H1 (cell line): ENCODE results near the gene ASB4. TPM values are rescaled to one million over a fixed set of nuclear protein-coding genes. Genes with fewer than 3 reads are reported as not detected.

ENCODE experiments used
- CTCF ChIA-PET: fragments of 300-600 bp; sonication (Branson Sonifier 250); formaldehyde crosslinking; loops from one replicate; lab custom pipeline; 2021; ENCODE audit not compliant: partially characterized antibody; lab: Charles Lee
- POLR2A ChIA-PET: fragments of 300-600 bp; sonication (Branson Sonifier 250); formaldehyde crosslinking; loops from one replicate; lab custom pipeline; 2021; ENCODE audit warnings: inconsistent platforms; ENCODE audit not compliant: partially characterized antibody; lab: Charles Lee
- DNase-seq, 2 experiments: peaks; one replicate each; pipeline versions ENCODE4 v3.0.0 to v3.0.0-alpha.2; 2010 to 2022; ENCODE audit warnings: low spot score in 2 of 2, low read depth in 1 of 2, mixed read lengths in 1 of 2
- FAIRE-seq: peaks from 2 replicates; lab custom pipeline; 2011; peaks lifted over from hg19 to GRCh38; lab: Jason Lieb, UNC
- H2AFZ ChIP-seq: 2 replicates; pipeline ENCODE4 v1.8.1; 2012; ENCODE audit warnings: low read length, inconsistent platforms
- H2AK5ac ChIP-seq: 2 replicates; pipeline ENCODE4 v1.6.1; 2013; ENCODE audit warnings: low read depth, low read length
- H2BK120ac ChIP-seq: replicated peaks from 2 replicates; pipeline ENCODE3; 2013; ENCODE audit warnings: low read depth, low read length, inconsistent platforms
- H2BK12ac ChIP-seq: 2 replicates; pipeline ENCODE4 v1.6.1; 2013; ENCODE audit warnings: low read depth, low read length
- H2BK15ac ChIP-seq: 2 replicates; pipeline ENCODE4 v1.6.1; 2013; ENCODE audit warnings: low read length
- H2BK20ac ChIP-seq: 2 replicates; pipeline ENCODE4 v1.6.1; 2013; ENCODE audit warnings: low read length
- H2BK5ac ChIP-seq: 2 replicates; pipeline ENCODE4 v1.6.1; 2013; ENCODE audit warnings: low read depth, low read length
- H3K14ac ChIP-seq: 2 replicates; pipeline ENCODE4 v1.6.1; 2013; ENCODE audit warnings: inconsistent platforms; ENCODE audit not compliant: insufficient read length
- H3K18ac ChIP-seq: 2 replicates; pipeline ENCODE4 v1.6.1; 2013; ENCODE audit warnings: low read length; ENCODE audit errors: extremely low read depth
- H3K23ac ChIP-seq: 2 replicates; pipeline ENCODE4 v1.6.1; 2013; ENCODE audit warnings: inconsistent platforms; ENCODE audit not compliant: insufficient read length
- H3K23me2 ChIP-seq: 2 replicates; pipeline ENCODE4 v1.6.1; 2013; ENCODE audit warnings: low read depth, low read length
- H3K27ac ChIP-seq: 2 replicates; pipeline ENCODE4 v1.6.1; 2011; ENCODE audit warnings: low read depth, low read length, inconsistent platforms
- H3K27me3 ChIP-seq, 4 experiments: replicated peaks in 1 of 4; 1 replicate in 1 of 4; 2 replicates in 3 of 4; pipeline versions ENCODE4 v1.6.1 to v1.8.1; 2011 to 2013; ENCODE audit warnings: low read length in 3 of 4, mild to moderate bottlenecking in 3 of 4, inconsistent platforms in 2 of 4, mixed read lengths in 2 of 4, moderate library complexity in 1 of 4; ENCODE audit not compliant: control insufficient read depth in 3 of 4, insufficient read depth in 3 of 4; ENCODE audit errors: extremely low read depth in 1 of 4
- H3K36me3 ChIP-seq, 4 experiments: 2 replicates each; pipeline versions ENCODE4 v1.6.1 to v1.8.1; 2011 to 2013; ENCODE audit warnings: mild to moderate bottlenecking in 4 of 4, low read length in 3 of 4, moderate library complexity in 2 of 4, control low read depth in 1 of 4, inconsistent platforms in 1 of 4; ENCODE audit not compliant: insufficient read depth in 4 of 4, control insufficient read depth in 2 of 4
- H3K4ac ChIP-seq: replicated peaks from 2 replicates; pipeline ENCODE3; 2013; ENCODE audit warnings: low read length, low read depth, mixed read lengths, inconsistent platforms; ENCODE audit not compliant: insufficient read length
- H3K4me1 ChIP-seq, 4 experiments: replicated peaks in 1 of 4; 1 replicate in 1 of 4; 2 replicates in 3 of 4; pipeline versions ENCODE4 v1.6.1 to v1.8.1; 2011 to 2013; ENCODE audit warnings: low read length in 3 of 4, inconsistent platforms in 2 of 4, mixed read lengths in 1 of 4; ENCODE audit not compliant: insufficient read depth in 4 of 4, control insufficient read depth in 3 of 4
- H3K4me2 ChIP-seq, 2 experiments: 2 replicates each; pipeline versions ENCODE4 v1.6.1 to v1.8.1; 2011 to 2013; ENCODE audit warnings: low read depth in 2 of 2, low read length in 2 of 2, control low read depth in 1 of 2, inconsistent platforms in 1 of 2, mild to moderate bottlenecking in 1 of 2; ENCODE audit not compliant: insufficient read depth in 1 of 2
- H3K4me3 ChIP-seq, 4 experiments: fragments of 200-600, 300-600 bp in 1 of 4; sonication (generic), shearing (Covaris generic), sonication (Bioruptor Twin) in 1 of 4; 2 replicates each; pipeline versions ENCODE4 v1.5.1 to v1.8.1; 2011 to 2016; ENCODE audit warnings: low read length in 4 of 4, low read depth in 3 of 4, control low read depth in 2 of 4, inconsistent platforms in 2 of 4, mild to moderate bottlenecking in 2 of 4, mixed read lengths in 1 of 4, moderate library complexity in 1 of 4; ENCODE audit not compliant: insufficient read depth in 2 of 4; ENCODE audit errors: extremely low read depth in 1 of 4
- H3K56ac ChIP-seq: replicated peaks from 2 replicates; pipeline ENCODE3; 2013; ENCODE audit warnings: low read depth, mild to moderate bottlenecking, mixed read lengths, low read length, inconsistent platforms; ENCODE audit not compliant: insufficient read length
- H3K79me1 ChIP-seq: 2 replicates; pipeline ENCODE4 v1.6.1; 2013; ENCODE audit warnings: low read depth, low read length, control low read depth
- H3K79me2 ChIP-seq, 2 experiments: 2 replicates each; pipeline versions ENCODE4 v1.6.1 to v1.8.1; 2012 to 2013; ENCODE audit warnings: low read length in 2 of 2, mild to moderate bottlenecking in 2 of 2, inconsistent platforms in 1 of 2; ENCODE audit not compliant: insufficient read depth in 2 of 2, control insufficient read depth in 1 of 2
- H3K9ac ChIP-seq, 4 experiments: replicated peaks in 1 of 4; 1 replicate in 1 of 4; 2 replicates in 3 of 4; pipeline versions ENCODE4 v1.6.1 to v1.8.1; 2011 to 2013; ENCODE audit warnings: low read depth in 3 of 4, low read length in 3 of 4, control low read depth in 2 of 4, mild to moderate bottlenecking in 2 of 4, moderate library complexity in 2 of 4, inconsistent platforms in 1 of 4; ENCODE audit errors: extremely low read depth in 1 of 4
- H3K9me3 ChIP-seq, 2 experiments: 2 replicates each; pipeline versions ENCODE4 v1.6.1 to v1.8.1; 2012 to 2013; ENCODE audit warnings: mild to moderate bottlenecking in 2 of 2, moderate library complexity in 2 of 2, control low read depth in 1 of 2, inconsistent platforms in 1 of 2, low read depth in 1 of 2, low read length in 1 of 2, mixed read lengths in 1 of 2; ENCODE audit not compliant: insufficient read depth in 2 of 2
- H4K20me1 ChIP-seq, 2 experiments: replicated peaks in 1 of 2; 2 replicates each; pipeline versions ENCODE3 to v1.8.1; 2011 to 2013; ENCODE audit warnings: inconsistent platforms in 2 of 2, low read length in 2 of 2, mild to moderate bottlenecking in 1 of 2; ENCODE audit not compliant: insufficient read depth in 2 of 2, control insufficient read depth in 1 of 2
- H4K5ac ChIP-seq: 2 replicates; pipeline ENCODE4 v1.6.1; 2013; ENCODE audit warnings: low read length, low read depth, mixed read lengths, inconsistent platforms; ENCODE audit not compliant: insufficient read length
- H4K8ac ChIP-seq: 2 replicates; pipeline ENCODE4 v1.8.0; 2013; ENCODE audit warnings: mild to moderate bottlenecking, moderate library complexity, low read length, inconsistent platforms; ENCODE audit not compliant: insufficient read depth; ENCODE audit errors: extremely low read depth
- H4K91ac ChIP-seq: replicated peaks from 2 replicates; pipeline ENCODE3; 2013; ENCODE audit warnings: low read length, mixed read lengths, inconsistent platforms; ENCODE audit not compliant: insufficient read length
- MAX ChIP-seq: IDR thresholded peaks from 2 replicates; pipeline ENCODE4 v1.6.1; 2012; ENCODE audit warnings: inconsistent platforms
- NANOG ChIP-seq: IDR thresholded peaks from 2 replicates; pipeline ENCODE4 v1.6.1; 2011; ENCODE audit warnings: low read length, low read depth, mild to moderate bottlenecking, inconsistent platforms; ENCODE audit not compliant: insufficient read depth, poor library complexity, severe bottlenecking
- POLR2AphosphoS5 ChIP-seq: IDR thresholded peaks from 2 replicates; pipeline ENCODE4 v1.6.1; 2011; ENCODE audit warnings: low read depth, low read length
- SP4 ChIP-seq: IDR thresholded peaks from 2 replicates; pipeline ENCODE4 v1.6.1; 2012; ENCODE audit warnings: low read length, inconsistent platforms
- WGBS, 2 experiments: shearing (Covaris generic) in 1 of 2; methylation state at CpG; one replicate each; pipeline versions ENCODE4 v1.1.6 to v1.1.7; 2013 to 2015; ENCODE audit warnings: low lambda C conversion rate in 2 of 2, mixed read lengths in 2 of 2, inconsistent platforms in 1 of 2, low coverage in 1 of 2, missing lambda C conversion rate in 1 of 2; ENCODE audit not compliant: insufficient replicate concordance in 2 of 2, insufficient coverage in 1 of 2, insufficient read length in 1 of 2; ENCODE audit errors: extremely low coverage in 1 of 2, missing lambda C conversion rate in 1 of 2; 5-methylcytosine and 5-hydroxymethylcytosine counted together
- polyA plus RNA-seq, 7 experiments: library from polyadenylated mRNA; depleted of rRNA in 3 of 7; stranded (reverse) in 5 of 7; unstranded in 2 of 7; fragments of >200 nt in 5 of 7; fragments of 200-250 nt in 2 of 7; gene quantifications; 1 replicate in 5 of 7; 2 replicates in 1 of 7; 4 replicates in 1 of 7; pipeline versions ENCODE4 v1.2.1 to v1.2.3, GENCODE V29; 2011 to 2013; ENCODE audit warnings: missing spikeins in 2 of 7, mixed read lengths in 2 of 7
- total RNA-seq: library from RNA; stranded (reverse); fragmentation: NEBNext Ultra II Directional; extraction: Animal tissue kit (Norgen Biotek cat#: 25700); gene quantifications from 2 replicates; pipeline ENCODE4 v1.2.1, GENCODE V29; 2021

ASB4 gene
- total and polyA plus RNA-seq, 2 of the 8 experiments (the other 6 are each of a cell fraction or from before 2014, with no cell fraction given), result not detected

DNA sequence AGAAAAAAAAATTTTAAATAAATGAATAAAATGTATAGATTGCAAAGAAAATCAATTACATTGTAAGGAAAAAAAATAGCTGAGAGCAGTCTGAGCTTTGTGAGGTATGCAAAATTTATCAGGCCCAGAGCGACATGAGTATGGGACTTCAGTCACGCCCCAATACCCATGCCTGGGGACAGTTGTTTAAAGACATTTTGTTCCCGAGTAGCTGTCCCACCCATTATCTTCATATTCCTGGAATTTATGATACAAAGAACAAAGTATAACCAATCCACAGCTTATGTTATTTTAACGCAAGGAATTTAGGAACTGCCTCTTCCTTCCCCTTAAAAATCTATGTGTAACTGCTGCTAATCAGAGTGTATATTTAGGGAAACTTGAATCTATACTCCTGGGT lies 49.3 kb upstream of the ASB4 start:
- Histone ChIP-seq H2BK12ac (no peak overlapping the region), H4K91ac (no peak overlapping the region), H4K5ac (no peak overlapping the region), H3K4me3 (no peak overlapping the region), H3K4me1 (peaks cover 0 to 4% (median 3%) of the 10 kb centered on the region in 4 experiments; a peak in 5 of 7 replicates), H3K4me2 (no peak overlapping the region), H2BK120ac (no peak overlapping the region), H2AFZ (no peak overlapping the region), H3K79me1 (no peaks in the 10 kb centered on the region), H2AK5ac (no peak overlapping the region), H2BK15ac (no peak overlapping the region), H3K9ac (no peak overlapping the region), H2BK20ac (no peak overlapping the region), H3K79me2 (peaks cover 0 to 9% of the 10 kb centered on the region in 2 experiments; a peak in 1 of 4 replicates), H3K4ac (no peak overlapping the region), H3K14ac (no peak overlapping the region), H3K23me2 (no peaks in the 10 kb centered on the region; the same call in 1 of the 2 replicates), H3K9me3 (no peaks in the 10 kb centered on the region), H2BK5ac (no peak overlapping the region), H4K8ac (no peak overlapping the region), H3K27ac (no peak overlapping the region), H3K23ac (no peak overlapping the region), H3K36me3 (no peaks in the 10 kb centered on the region), H4K20me1 (no peaks in the 10 kb centered on the region), H3K18ac (no peak overlapping the region), H3K27me3 (peaks cover 0 to 1% (median 0%) of the 10 kb centered on the region in 4 experiments; a peak in 1 of 7 replicates), H3K56ac (no peak overlapping the region)
- POLR2A ChIA-PET, result interaction anchor here (1.3 kb wide), 1 partner anchor 40 kb away, joined by 4 read pairs; no protein-coding TSS in a partner anchor
- no peak for FAIRE-seq
- CTCF ChIA-PET, result interaction anchor here (1.0 to 1.2 kb wide), 2 partner anchors 9 to 14 kb away, joined by 3 read pairs; no protein-coding TSS in a partner anchor
- no peak for DNase-seq
- WGBS, 2 experiments, result 83% methylated on average over 4 of the region's 4 CpGs; no CpG with 5 or more reads in 1 of the 2 experiments
- TF ChIP-seq SP4, result no peak
- TF ChIP-seq MAX, result no peak
- no peak for TF ChIP-seq NANOG
- no peak for TF ChIP-seq POLR2AphosphoS5
